MCF 10A (cell line): ENCODE data around the gene IL1RAPL2. TPM values are rescaled to one million over a fixed set of nuclear protein-coding genes. Genes with fewer than 3 reads are reported as not detected.

Experiments
- BruUV-seq: library from RNA; stranded (reverse); fragments of 400-500 nt; replicated peaks from 2 replicates; lab custom pipeline; 2021; lab: Mats Ljungman, UMichigan
- CTCF ChIA-PET: fragments of 300-600 bp; sonication (Branson Sonifier 250); formaldehyde crosslinking; extraction: SDS; loops from one replicate; lab custom pipeline; 2021; ENCODE audit warnings: antibody characterized with exemption, inconsistent platforms; lab: Yijun Ruan, JAX
- POLR2A ChIA-PET: fragments of 300-600, 350-650 bp; sonication (Branson Sonifier 250); formaldehyde crosslinking; extraction: SDS; loops from one replicate; lab custom pipeline; 2020; ENCODE audit warnings: antibody characterized with exemption, inconsistent platforms; lab: Yijun Ruan, JAX
- DNase-seq: peaks from one replicate; pipeline ENCODE4 v3.0.0-alpha.2; 2018; ENCODE audit not compliant: unreplicated experiment
- H3K27ac Mint-ChIP-seq: one replicate; pipeline ENCODE4 v1.8.0; 2022; ENCODE audit warnings: mild to moderate bottlenecking, low read depth, mixed read lengths; ENCODE audit not compliant: unreplicated experiment
- H3K27me3 Mint-ChIP-seq: one replicate; pipeline ENCODE4 v1.8.0; 2022; ENCODE audit warnings: mixed read lengths; ENCODE audit not compliant: insufficient read depth, unreplicated experiment
- H3K36me3 Mint-ChIP-seq: one replicate; pipeline ENCODE4 v1.8.0; 2022; ENCODE audit warnings: mild to moderate bottlenecking, moderate library complexity, mixed read lengths; ENCODE audit not compliant: insufficient read depth, unreplicated experiment
- H3K4me1 Mint-ChIP-seq: one replicate; pipeline ENCODE4 v1.8.0; 2022; ENCODE audit warnings: mixed read lengths; ENCODE audit not compliant: insufficient read depth, unreplicated experiment
- H3K4me3 Mint-ChIP-seq: one replicate; pipeline ENCODE4 v1.8.0; 2022; ENCODE audit warnings: mild to moderate bottlenecking, moderate library complexity, mixed read lengths; ENCODE audit not compliant: unreplicated experiment
- H3K9me3 Mint-ChIP-seq: one replicate; pipeline ENCODE4 v1.8.0; 2022; ENCODE audit warnings: mixed read lengths; ENCODE audit not compliant: unreplicated experiment
- intact Hi-C: fragments of 100-400 bp; cut with micrococcal nuclease; formaldehyde crosslinking; loops from 2 replicates; pipeline ENCODE4 v1.14.1; 2022
- total RNA-seq: library from RNA; stranded (reverse); gene quantifications from 2 replicates; pipeline ENCODE4 v1.2.3, GENCODE V29; 2022
- TF ChIP-seq, protein P1 (sequence below): fragments of 200-600 bp; IDR thresholded peaks from one replicate; pipeline ENCODE4 v1.8.0; 2022; ENCODE audit warnings: antibody characterized with exemption, mild to moderate bottlenecking; ENCODE audit not compliant: unreplicated experiment

IL1RAPL2 gene
- total RNA-seq, 1 experiment from 2014 or later, result 4.4 TPM

DNA sequence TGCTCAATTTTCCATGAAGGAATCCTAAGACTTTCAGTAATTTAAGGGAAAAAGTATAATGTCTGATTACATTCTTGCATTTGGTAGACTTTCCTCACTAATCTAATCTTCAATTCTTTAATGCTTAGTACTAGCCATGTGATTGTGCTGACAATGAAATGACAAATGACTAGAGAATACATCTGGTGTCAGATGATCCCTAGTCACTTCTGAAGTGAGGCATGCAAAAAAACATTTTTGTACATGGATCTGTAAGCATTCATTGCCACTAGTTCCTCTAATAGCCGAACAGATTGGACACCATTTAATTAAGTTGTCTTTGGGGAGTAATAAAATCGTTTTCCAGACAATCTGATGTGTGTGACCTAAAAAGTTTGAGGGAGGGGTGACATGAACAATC, 1193.6 kb downstream of the IL1RAPL2 start:
- no TSS peak for BruUV-seq
- POLR2A ChIA-PET, result no interaction called here
- peaks cover 59% of the 10 kb centered on the region for H3K27me3 Mint-ChIP-seq
- CTCF ChIA-PET, result no interaction called here
- no peak for DNase-seq
- H3K9me3 Mint-ChIP-seq, result no peaks in the 10 kb centered on the region
- intact Hi-C loops, result no loop called here
- H3K36me3 Mint-ChIP-seq, result no peaks in the 10 kb centered on the region
- H3K27ac Mint-ChIP-seq, result no peak overlapping the region
- no peak overlapping the region for H3K4me3 Mint-ChIP-seq
- TF ChIP-seq, protein P1, sequence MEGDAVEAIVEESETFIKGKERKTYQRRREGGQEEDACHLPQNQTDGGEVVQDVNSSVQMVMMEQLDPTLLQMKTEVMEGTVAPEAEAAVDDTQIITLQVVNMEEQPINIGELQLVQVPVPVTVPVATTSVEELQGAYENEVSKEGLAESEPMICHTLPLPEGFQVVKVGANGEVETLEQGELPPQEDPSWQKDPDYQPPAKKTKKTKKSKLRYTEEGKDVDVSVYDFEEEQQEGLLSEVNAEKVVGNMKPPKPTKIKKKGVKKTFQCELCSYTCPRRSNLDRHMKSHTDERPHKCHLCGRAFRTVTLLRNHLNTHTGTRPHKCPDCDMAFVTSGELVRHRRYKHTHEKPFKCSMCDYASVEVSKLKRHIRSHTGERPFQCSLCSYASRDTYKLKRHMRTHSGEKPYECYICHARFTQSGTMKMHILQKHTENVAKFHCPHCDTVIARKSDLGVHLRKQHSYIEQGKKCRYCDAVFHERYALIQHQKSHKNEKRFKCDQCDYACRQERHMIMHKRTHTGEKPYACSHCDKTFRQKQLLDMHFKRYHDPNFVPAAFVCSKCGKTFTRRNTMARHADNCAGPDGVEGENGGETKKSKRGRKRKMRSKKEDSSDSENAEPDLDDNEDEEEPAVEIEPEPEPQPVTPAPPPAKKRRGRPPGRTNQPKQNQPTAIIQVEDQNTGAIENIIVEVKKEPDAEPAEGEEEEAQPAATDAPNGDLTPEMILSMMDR, result no peak
- no peaks in the 10 kb centered on the region for H3K4me1 Mint-ChIP-seq

GRCh38 chrX:105765691-105766090, 1199.7 kb downstream of the IL1RAPL2 start:
- H3K27me3 Mint-ChIP-seq, result peaks cover 56% of the 10 kb centered on the region
- intact Hi-C loops, result no loop called here
- no peaks in the 10 kb centered on the region for H3K4me1 Mint-ChIP-seq
- no peak overlapping the region for H3K27ac Mint-ChIP-seq
- ChIA-PET POLR2A (no interaction called here), CTCF (no interaction called here)
- TF ChIP-seq, protein P1, result no peak
- H3K36me3 Mint-ChIP-seq, result no peaks in the 10 kb centered on the region
- DNase-seq, result no peak
- H3K9me3 Mint-ChIP-seq, result no peaks in the 10 kb centered on the region
- no TSS peak for BruUV-seq
- no peak overlapping the region for H3K4me3 Mint-ChIP-seq

- ChIA-PET POLR2A (no interaction called here), CTCF (no interaction called here)
- Mint-ChIP-seq H3K27me3 (peaks cover 27% of the 10 kb centered on the region), H3K4me1 (no peaks in the 10 kb centered on the region), H3K9me3 (no peaks in the 10 kb centered on the region), H3K4me3 (no peak overlapping the region), H3K27ac (no peak overlapping the region), H3K36me3 (no peaks in the 10 kb centered on the region)
- intact Hi-C loops, result no loop called here
- TF ChIP-seq, protein P1, result no peak
- BruUV-seq, result no TSS peak
- no peak for DNase-seq
Observed at GRCh38 chrX:105773801-105774200, 1207.8 kb downstream of the IL1RAPL2 start.

GRCh38 chrX:105775679-105776078, 1209.7 kb downstream of the IL1RAPL2 start:
- intact Hi-C loops, result no loop called here
- H3K4me3 Mint-ChIP-seq, result no peak overlapping the region
- no TSS peak for BruUV-seq
- CTCF ChIA-PET, result no interaction called here
- H3K36me3 Mint-ChIP-seq, result no peaks in the 10 kb centered on the region
- DNase-seq, result no peak
- no peaks in the 10 kb centered on the region for H3K4me1 Mint-ChIP-seq
- no peak overlapping the region for H3K27ac Mint-ChIP-seq
- POLR2A ChIA-PET, result interaction anchor here (0.8 kb wide), 2 partner anchors 9 to 38 kb away, joined by 3 to 4 read pairs; no protein-coding TSS in a partner anchor
- TF ChIP-seq, protein P1, result no peak
- H3K9me3 Mint-ChIP-seq, result no peaks in the 10 kb centered on the region
- peaks cover 18% of the 10 kb centered on the region for H3K27me3 Mint-ChIP-seq
